ENCODE measurements around the gene PSMD12.

DNA sequence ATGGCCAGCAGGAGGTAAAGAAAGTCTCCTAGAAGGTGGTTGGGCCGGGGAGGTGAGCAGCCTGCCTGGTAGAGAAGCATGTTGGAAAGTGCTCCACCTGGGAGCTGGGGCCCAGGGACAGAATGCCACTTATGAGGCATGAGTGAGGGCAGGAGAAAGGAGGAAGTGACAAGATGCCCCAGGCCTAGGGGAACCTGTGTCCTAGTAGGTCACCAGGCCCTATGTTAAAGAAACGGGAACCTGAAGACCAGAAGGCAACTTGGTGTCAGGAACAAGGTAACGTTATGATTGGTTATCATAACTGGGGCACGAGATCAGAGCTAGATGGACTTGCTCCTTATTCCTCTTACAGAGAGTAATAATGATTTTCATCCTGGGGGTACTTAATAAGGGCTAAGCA lies 45.0 kb upstream of the PSMD12 start:
- TF ChIP-seq, protein P1, sequence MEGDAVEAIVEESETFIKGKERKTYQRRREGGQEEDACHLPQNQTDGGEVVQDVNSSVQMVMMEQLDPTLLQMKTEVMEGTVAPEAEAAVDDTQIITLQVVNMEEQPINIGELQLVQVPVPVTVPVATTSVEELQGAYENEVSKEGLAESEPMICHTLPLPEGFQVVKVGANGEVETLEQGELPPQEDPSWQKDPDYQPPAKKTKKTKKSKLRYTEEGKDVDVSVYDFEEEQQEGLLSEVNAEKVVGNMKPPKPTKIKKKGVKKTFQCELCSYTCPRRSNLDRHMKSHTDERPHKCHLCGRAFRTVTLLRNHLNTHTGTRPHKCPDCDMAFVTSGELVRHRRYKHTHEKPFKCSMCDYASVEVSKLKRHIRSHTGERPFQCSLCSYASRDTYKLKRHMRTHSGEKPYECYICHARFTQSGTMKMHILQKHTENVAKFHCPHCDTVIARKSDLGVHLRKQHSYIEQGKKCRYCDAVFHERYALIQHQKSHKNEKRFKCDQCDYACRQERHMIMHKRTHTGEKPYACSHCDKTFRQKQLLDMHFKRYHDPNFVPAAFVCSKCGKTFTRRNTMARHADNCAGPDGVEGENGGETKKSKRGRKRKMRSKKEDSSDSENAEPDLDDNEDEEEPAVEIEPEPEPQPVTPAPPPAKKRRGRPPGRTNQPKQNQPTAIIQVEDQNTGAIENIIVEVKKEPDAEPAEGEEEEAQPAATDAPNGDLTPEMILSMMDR (conservative IDR thresholded peaks at IDR 0.05; ENCODE audit: low read depth, low read length), result no peak
- TF ChIP-seq EZH2 (IDR thresholded peaks at IDR 0.05; ENCODE audit: borderline replicate concordance, low read depth, low read length, poor library complexity, severe bottlenecking), result no peak

Data from A673 (cell line).